Upper lobe of left lung (tissue), 6 donors: ENCODE data around the gene NIM1K. TPM values are rescaled to one million over a fixed set of nuclear protein-coding genes. Genes with fewer than 3 reads are reported as not detected.

Experiments used
- ATAC-seq, 2 donors: fragments of 200-7000 bp; cut with Tn5 transposase; one replicate each; pipeline ENCODE4 v1.9.1; 2022; ENCODE audit warnings: mild to moderate bottlenecking in 2 of 2, moderate library complexity in 2 of 2; ENCODE audit not compliant: low FRiP score in 2 of 2
- DNase-seq, 2 donors: peaks; one replicate each; pipeline ENCODE4 v3.0.0-alpha.2; 2019 to 2020
- H3K27ac ChIP-seq, 4 donors: fragments of 200-600 bp; sonication (generic); one replicate each; pipeline ENCODE4 v1.5.1; 2016 to 2019
- H3K27me3 ChIP-seq, 4 donors: fragments of 200-600 bp; sonication (generic); one replicate each; pipeline ENCODE4 v1.5.1; 2017 to 2019
- H3K36me3 ChIP-seq, 4 donors: fragments of 200-600 bp; sonication (generic); one replicate each; pipeline ENCODE4 v1.5.1; 2016 to 2019
- H3K4me1 ChIP-seq, 4 donors: fragments of 200-600 bp; sonication (generic); one replicate each; pipeline ENCODE4 v1.5.1; 2018 to 2019
- H3K4me3 ChIP-seq, 4 donors: fragments of 200-600 bp; sonication (generic); one replicate each; pipeline ENCODE4 v1.5.1; 2017 to 2019; ENCODE audit warnings: mild to moderate bottlenecking in 2 of 4, moderate library complexity in 1 of 4
- H3K9me3 ChIP-seq, 4 donors: fragments of 200-600 bp; sonication (generic); one replicate each; pipeline ENCODE4 v1.5.1; 2018 to 2019
- EP300 ChIP-seq, 4 donors: sonication (generic); formaldehyde crosslinking; IDR thresholded peaks; one replicate each; pipeline ENCODE4 v1.5.1; 2017; ENCODE audit warnings: antibody characterized with exemption in 4 of 4, control low read depth in 2 of 4
- POLR2A ChIP-seq, 4 donors: fragments of 450-650 bp; IDR thresholded peaks; one replicate each; pipeline ENCODE4 v1.5.1; 2016 to 2017; ENCODE audit warnings: antibody characterized with exemption in 4 of 4, mild to moderate bottlenecking in 2 of 4
- POLR2AphosphoS5 ChIP-seq, 2 donors: sonication (generic); formaldehyde crosslinking; IDR thresholded peaks; one replicate each; pipeline ENCODE4 v1.5.1; 2017; ENCODE audit warnings: antibody characterized with exemption in 2 of 2
- WGBS, 2 donors: methylation state at CpG; one replicate each; pipeline ENCODE4 v1.1.5; 2017 to 2018; 5-methylcytosine and 5-hydroxymethylcytosine counted together
- total RNA-seq, 6 donors: library from RNA; depleted of rRNA in 4 of 6; stranded (reverse); fragments of >200 nt in 4 of 6; gene quantifications; one replicate each; pipeline versions ENCODE4 v1.1.0 to v1.2.1, GENCODE V29; 2016 to 2021
- TF ChIP-seq, protein P1 (sequence below), 6 experiments: fragments of 450-650 bp in 4 of 6; fragments of 200-600 bp in 2 of 6; sonication (generic) in 2 of 6; IDR thresholded peaks; one replicate each; pipeline ENCODE4 v1.5.1; 2016 to 2019; ENCODE audit warnings: antibody characterized with exemption in 6 of 6
- donor health status: DM: no; HTN: no; CAD: no; lungs with moderate emphysema.
- donor health status: DM: no; HTN: yes; CAD: no; lungs with severe emphysema.

NIM1K gene
- total RNA-seq, 6 donors from 2014 or later = 1.8 to 29.3 (median 4.6) TPM

DNA sequence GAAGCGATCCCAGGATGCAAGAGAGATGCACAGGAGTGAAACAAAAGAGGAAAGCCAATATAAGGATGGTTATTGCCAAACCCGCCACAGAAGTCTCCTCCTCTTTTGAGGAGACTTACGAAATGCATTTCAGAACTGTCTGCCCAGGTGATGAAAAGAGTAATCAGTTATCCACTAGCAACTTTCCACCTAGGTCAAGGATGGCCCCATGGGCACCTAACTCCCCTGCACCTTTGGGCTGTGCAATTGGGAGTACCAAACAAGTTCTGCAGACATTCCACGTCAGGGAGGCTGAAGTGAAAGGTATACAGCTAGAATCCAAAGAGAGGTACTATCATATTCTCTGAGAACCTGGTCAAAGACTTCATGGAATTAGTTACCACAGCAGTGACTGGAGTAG is 95.5 kb downstream of the NIM1K start:
- H3K36me3 ChIP-seq = peaks cover 11 to 43% (median 29%) of the 10 kb centered on the region in 4 donors
- DNase-seq (no peak), ATAC-seq (no peak)
- H3K4me3 ChIP-seq = no peak overlapping the region
- H3K27ac ChIP-seq = no peak overlapping the region
- TF ChIP-seq POLR2AphosphoS5 (IDR thresholded peaks at IDR 0.05) (no peak), POLR2A (IDR thresholded peaks at IDR 0.05) (no peak), EP300 (IDR thresholded peaks at IDR 0.05) (no peak)
- TF ChIP-seq, protein P1, sequence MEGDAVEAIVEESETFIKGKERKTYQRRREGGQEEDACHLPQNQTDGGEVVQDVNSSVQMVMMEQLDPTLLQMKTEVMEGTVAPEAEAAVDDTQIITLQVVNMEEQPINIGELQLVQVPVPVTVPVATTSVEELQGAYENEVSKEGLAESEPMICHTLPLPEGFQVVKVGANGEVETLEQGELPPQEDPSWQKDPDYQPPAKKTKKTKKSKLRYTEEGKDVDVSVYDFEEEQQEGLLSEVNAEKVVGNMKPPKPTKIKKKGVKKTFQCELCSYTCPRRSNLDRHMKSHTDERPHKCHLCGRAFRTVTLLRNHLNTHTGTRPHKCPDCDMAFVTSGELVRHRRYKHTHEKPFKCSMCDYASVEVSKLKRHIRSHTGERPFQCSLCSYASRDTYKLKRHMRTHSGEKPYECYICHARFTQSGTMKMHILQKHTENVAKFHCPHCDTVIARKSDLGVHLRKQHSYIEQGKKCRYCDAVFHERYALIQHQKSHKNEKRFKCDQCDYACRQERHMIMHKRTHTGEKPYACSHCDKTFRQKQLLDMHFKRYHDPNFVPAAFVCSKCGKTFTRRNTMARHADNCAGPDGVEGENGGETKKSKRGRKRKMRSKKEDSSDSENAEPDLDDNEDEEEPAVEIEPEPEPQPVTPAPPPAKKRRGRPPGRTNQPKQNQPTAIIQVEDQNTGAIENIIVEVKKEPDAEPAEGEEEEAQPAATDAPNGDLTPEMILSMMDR (IDR thresholded peaks at IDR 0.05) = no peak
- H3K27me3 ChIP-seq = no peaks in the 10 kb centered on the region
- H3K4me1 ChIP-seq = no peaks in the 10 kb centered on the region
- 97 to 99% methylated on average over 4 of the region's 4 CpGs for WGBS, 2 donors
- no peaks in the 10 kb centered on the region for H3K9me3 ChIP-seq

DNA sequence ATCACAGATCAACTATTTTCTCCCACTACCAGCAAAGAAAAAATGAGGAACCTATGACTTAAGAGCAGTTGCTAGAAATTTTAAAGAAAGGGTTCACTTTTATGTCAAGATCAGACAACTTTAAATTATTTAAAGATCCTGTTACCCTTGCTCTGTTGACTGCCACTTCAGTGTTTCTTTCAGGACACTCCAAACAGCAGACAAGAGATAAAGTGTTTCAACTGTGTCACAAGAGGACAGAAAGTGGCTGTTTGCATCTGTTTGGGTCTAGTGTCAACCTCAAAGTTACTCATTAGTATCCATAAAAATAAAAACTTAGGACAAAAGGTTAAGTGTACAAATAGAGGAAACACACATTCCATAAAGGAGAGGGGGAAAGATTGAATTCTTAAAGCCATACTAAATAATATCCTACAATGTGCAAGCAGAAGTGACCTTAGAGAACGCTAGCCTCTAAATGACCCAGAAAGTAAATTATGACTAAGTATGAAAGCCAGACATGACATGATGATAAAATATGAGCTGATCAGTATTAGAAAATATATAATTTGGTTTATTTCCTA is 96.3 kb downstream of the NIM1K start:
- TF ChIP-seq POLR2AphosphoS5 (IDR thresholded peaks at IDR 0.05) (no peak), EP300 (IDR thresholded peaks at IDR 0.05) (no peak), POLR2A (IDR thresholded peaks at IDR 0.05) (no peak)
- TF ChIP-seq, protein P1 (IDR thresholded peaks at IDR 0.05) = no peak
- no peaks in the 10 kb centered on the region for H3K9me3 ChIP-seq
- H3K27me3 ChIP-seq = no peaks in the 10 kb centered on the region
- no peak overlapping the region for H3K27ac ChIP-seq
- peaks cover 16 to 52% (median 36%) of the 10 kb centered on the region in 4 donors for H3K36me3 ChIP-seq
- no peak overlapping the region for H3K4me3 ChIP-seq
- H3K4me1 ChIP-seq = no peaks in the 10 kb centered on the region
- ATAC-seq (no peak), DNase-seq (no peak)
- 88 to 93% methylated on average over 1 of the region's 1 CpG for WGBS, 2 donors

DNA sequence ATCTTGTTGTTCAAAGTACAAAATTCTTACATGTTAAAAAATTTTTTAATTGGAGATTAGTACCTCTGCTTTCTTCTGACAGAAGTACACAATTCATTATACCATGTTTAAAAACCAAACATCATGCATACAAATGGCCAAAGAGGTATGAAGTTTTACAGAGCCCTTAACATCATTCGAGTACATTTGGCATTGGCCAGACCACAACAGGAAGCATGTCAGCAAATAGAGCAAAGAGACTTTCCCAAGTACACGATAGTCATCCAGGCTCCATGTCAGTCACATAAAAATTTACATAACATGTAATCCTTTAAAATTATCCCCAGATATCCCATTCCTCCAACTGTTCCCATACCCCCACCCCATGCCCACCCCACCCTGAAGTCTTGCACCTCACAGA is 98.7 kb downstream of the NIM1K start:
- TF ChIP-seq POLR2AphosphoS5 (IDR thresholded peaks at IDR 0.05) (no peak), POLR2A (IDR thresholded peaks at IDR 0.05) (no peak), EP300 (IDR thresholded peaks at IDR 0.05) (no peak)
- TF ChIP-seq, protein P1 (IDR thresholded peaks at IDR 0.05) = no peak
- Histone ChIP-seq H3K36me3 (peaks cover 35 to 75% (median 56%) of the 10 kb centered on the region in 4 donors), H3K27ac (no peak overlapping the region), H3K4me1 (no peaks in the 10 kb centered on the region), H3K4me3 (no peak overlapping the region), H3K27me3 (no peaks in the 10 kb centered on the region), H3K9me3 (no peaks in the 10 kb centered on the region)
- 56 to 60% methylated on average over 2 of the region's 2 CpGs for WGBS, 2 donors
- DNase-seq (no peak), ATAC-seq (no peak)

DNA sequence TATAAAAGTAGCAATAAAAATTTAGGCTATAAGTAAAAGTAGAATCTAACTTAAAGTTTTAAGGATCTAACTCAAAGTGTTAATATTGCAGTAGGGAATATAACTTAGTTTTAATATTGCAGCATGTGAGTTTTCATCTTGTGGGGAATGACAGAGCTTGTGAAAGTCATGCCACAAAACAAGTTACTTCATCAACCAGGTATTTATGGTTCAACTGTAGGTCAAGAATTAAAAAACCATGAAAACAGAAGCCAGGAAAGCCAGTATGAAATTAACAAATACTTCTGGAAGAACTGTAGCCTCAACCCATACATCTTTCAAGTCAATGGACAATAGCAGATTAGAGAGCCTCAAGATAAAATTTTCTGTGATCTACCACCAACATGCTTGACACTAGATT is 102.2 kb downstream of the NIM1K start:
- Histone ChIP-seq H3K4me3 (no peak overlapping the region), H3K36me3 (peaks cover 46 to 91% (median 61%) of the 10 kb centered on the region in 4 donors), H3K9me3 (no peaks in the 10 kb centered on the region), H3K27ac (no peak overlapping the region), H3K27me3 (no peaks in the 10 kb centered on the region), H3K4me1 (no peaks in the 10 kb centered on the region)
- ATAC-seq (no peak), DNase-seq (no peak)
- no peak for TF ChIP-seq POLR2AphosphoS5 (IDR thresholded peaks at IDR 0.05)
- TF ChIP-seq, protein P1 (IDR thresholded peaks at IDR 0.05) = no peak
- TF ChIP-seq POLR2A (IDR thresholded peaks at IDR 0.05) = no peak
- no peak for TF ChIP-seq EP300 (IDR thresholded peaks at IDR 0.05)

DNA sequence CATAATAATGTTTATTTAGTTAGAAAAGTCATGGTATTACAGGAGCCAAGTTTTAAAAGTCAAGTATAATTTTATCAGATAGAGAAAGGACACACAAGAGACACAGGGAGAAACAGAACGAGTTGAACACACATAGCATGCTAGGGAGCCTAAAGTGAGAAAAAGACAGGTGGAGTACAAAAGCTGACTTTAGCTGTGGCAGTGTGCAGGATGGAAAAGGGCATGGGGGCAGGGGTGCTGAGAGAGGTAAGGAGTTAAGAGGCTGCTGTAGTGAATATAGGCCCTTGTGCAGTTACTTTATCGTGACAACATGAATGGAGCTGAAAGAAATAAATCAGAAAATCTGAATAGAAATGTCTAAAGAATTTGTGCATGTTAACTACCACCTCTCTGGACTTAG is 103.2 kb downstream of the NIM1K start:
- ATAC-seq (no peak), DNase-seq (no peak)
- TF ChIP-seq POLR2A (IDR thresholded peaks at IDR 0.05) = no peak
- TF ChIP-seq POLR2AphosphoS5 (IDR thresholded peaks at IDR 0.05) = no peak
- TF ChIP-seq, protein P1 (IDR thresholded peaks at IDR 0.05) = no peak
- no peak for TF ChIP-seq EP300 (IDR thresholded peaks at IDR 0.05)
- Histone ChIP-seq H3K4me1 (no peaks in the 10 kb centered on the region), H3K27ac (no peak overlapping the region), H3K27me3 (no peaks in the 10 kb centered on the region), H3K36me3 (peaks cover 46 to 88% (median 62%) of the 10 kb centered on the region in 4 donors), H3K4me3 (no peak overlapping the region), H3K9me3 (no peaks in the 10 kb centered on the region)
- WGBS, 2 donors = 74 to 78% methylated on average over 2 of the region's 2 CpGs
